HG03439 (cell line): ENCODE measurements around the gene TMEM94.

ENCODE experiments used
- ATAC-seq: cut with Tn5 transposase; IDR thresholded peaks from one replicate; pipeline ENCODE4 v1.9.1; 2021; ENCODE audit warnings: mild to moderate bottlenecking, moderate library complexity; ENCODE audit not compliant: unreplicated experiment

The TMEM94 gene

DNA sequence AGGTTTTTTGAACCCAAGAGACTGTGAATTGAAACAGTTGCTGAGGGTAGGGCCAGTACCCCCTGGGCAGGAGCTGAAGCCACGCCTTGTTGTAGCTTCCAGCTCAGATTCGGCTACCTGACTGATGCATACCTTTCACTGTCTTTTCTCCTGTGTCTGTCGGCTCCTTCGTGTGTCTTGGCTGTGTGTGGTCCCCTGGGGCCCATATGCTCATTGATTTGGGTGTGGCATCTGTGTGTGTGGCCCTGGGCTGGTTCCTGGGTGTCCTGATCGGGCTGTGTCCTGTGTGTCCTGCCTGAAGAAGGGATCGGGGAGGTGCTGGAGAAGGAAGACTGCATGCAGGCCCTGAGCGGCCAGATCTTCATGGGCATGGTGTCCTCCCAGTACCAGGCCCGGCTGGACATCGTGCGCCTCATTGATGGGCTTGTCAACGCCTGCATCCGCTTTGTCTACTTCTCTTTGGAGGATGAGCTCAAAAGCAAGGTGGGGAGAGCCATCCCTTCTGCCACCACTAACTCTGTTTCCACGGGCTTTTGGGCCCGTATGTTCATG is 38.0 kb downstream of the TMEM94 start:
- ATAC-seq, result no peak

DNA sequence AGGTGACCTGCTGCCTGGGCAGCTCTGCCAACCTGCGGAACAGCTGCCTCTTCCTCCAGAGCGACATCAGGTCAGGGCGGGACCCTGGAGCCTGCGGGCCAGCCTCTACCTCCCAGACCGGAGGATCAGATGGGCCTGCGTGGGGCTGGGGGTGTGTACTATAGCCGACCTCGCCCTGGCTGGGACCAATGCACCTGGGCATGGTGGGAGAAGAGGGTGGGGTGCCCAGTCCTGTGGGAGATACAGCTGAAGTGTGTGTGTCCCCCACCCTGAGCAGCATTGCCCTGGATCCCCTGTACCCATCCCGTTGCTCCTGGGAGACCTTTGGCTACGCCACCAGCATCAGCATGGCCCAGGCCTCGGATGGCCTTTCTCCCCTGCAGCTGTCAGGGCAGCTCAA is 39.6 kb downstream of the TMEM94 start:
- no peak for ATAC-seq

GRCh38 chr17:75498039-75498725 is 41.7 kb downstream of the TMEM94 start:
- no peak for ATAC-seq

DNA sequence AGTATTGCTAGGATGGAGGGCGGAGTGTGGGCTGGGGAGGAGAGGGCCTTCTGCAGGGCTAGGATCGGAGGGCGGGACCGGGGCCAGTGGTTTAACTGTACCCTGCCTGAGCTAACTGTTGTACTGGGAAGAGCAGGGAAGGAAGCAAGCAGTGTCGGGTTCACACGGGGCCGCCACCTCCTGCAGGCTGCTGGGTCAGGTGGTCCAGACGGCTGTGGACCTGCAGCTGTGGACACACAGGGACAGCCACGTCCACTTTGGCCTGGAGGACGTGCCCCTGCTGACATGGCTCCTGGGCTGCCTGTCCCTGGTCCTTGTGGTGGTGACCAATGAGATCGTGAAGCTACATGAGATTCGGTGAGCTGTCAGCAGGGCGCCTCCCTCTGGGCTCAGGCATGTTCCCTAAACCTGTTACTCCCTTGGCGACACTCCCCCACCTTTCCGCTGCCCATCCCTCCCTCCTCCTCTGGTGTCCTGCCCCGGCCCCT is 42.3 kb downstream of the TMEM94 start:
- no peak for ATAC-seq

DNA sequence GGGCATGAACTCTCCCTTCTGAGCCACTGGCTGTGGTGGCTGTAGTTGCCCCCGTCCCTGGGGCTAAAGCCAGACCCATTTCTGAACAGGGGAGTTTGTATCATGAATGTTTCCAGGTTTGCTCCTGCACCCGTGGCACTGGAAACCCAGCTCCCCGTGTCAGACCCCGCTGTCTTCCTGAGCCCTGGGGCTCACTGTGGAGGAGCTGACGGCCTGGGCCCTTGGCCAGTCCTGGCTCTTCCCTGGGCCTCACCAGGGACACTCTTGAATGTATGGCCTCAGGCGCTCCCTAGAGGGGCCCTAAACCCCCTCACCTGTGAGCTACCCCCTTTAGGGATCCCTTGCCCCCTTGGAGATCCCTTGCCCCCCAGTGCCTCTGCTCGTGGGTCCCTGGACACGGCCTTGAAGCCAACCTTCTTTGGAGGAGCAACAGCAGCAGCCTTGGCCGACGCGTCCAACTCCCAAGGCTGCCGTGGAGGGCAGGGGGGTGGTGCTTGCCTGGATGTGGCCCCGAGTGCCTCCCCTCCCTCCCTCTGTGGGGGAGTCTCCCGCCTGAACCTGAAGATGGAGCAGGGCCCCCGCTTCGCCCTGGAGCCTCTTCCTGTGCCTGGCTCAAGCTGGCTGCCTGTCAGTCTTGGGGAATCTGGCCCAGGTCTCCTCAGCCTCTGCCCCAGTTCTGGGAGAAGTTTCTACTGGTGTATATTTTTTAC is 43.0 kb downstream of the TMEM94 start:
- ATAC-seq, result no peak

GRCh38 chr17:75500419-75501216 is 44.2 kb downstream of the TMEM94 start:
- ATAC-seq, result no peak

DNA sequence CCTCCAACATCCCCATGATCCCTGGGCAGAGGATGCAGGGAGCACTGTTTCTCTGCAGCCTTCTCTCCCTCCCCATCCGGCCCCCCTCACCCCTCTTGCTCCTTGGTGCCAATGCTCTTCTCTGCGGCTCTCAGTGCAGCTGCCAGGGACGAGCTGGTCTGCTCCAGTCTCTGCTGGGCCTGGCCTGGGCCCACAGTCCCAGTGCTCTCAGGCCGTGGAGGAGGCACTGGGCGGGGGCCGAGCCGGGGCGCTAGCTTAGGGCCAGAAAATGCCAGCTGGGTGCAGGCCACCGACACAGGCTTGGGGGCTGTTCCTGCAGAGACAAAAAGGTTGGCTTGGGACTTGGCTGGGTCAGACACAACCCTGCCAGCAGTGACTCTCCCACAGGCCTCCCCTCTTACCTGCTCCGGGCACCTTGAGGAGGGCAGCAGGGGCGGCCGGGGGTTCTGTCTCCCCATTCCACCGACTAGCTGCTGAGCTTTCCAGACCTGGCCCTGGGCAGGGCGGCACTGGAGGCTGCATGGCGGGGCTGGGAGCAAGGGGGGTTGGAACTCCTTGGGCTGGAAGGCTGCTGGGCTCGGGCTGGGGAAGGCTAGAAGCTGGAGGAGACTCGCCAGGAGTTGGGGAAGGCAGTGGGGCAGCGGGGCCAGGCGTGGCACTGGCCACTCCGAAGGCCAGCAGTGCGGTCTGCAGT is 45.1 kb downstream of the TMEM94 start:
- no peak for ATAC-seq

DNA sequence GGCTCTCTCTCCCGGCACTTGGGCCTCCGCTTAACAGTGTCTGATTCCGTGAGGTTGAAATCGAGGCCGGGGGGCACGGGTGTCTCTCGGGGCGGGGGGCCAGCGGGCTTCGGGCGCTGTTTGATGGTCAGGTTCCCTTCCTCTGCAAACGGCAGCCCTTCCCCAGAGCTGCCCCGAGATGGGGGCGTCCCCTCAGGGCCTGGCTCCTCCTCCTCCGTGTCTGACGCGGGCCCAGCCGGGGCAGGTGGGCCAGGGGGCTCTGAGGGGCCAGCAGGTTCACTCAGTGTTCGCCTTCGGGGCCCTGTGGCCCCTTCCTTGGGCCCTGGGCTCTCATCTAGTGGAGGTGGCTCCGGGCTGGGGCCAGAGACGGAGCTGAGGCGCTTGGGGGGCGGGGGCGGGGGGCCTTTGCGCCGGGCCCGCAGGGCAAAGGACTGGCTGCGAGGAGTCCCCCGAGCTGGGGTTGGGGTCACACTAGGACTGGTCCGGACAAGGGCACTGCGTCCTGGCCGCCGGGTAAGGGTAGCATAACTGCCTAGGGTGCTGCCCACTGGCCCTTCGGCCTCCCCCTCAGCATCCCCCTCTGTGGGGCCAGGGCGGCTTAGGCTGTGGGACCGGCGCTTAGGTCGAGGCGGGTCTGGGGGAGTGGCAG is 45.8 kb downstream of the TMEM94 start:
- no peak for ATAC-seq

GRCh38 chr17:75502721-75503329 is 46.4 kb downstream of the TMEM94 start:
- ATAC-seq, result no peak

- ATAC-seq, result no peak
These were observed 47.0 kb downstream of the TMEM94 start for GRCh38 chr17:75503337-75503950.

- no peak for ATAC-seq
These were observed 47.5 kb downstream of the TMEM94 start for GRCh38 chr17:75503976-75504346.

DNA sequence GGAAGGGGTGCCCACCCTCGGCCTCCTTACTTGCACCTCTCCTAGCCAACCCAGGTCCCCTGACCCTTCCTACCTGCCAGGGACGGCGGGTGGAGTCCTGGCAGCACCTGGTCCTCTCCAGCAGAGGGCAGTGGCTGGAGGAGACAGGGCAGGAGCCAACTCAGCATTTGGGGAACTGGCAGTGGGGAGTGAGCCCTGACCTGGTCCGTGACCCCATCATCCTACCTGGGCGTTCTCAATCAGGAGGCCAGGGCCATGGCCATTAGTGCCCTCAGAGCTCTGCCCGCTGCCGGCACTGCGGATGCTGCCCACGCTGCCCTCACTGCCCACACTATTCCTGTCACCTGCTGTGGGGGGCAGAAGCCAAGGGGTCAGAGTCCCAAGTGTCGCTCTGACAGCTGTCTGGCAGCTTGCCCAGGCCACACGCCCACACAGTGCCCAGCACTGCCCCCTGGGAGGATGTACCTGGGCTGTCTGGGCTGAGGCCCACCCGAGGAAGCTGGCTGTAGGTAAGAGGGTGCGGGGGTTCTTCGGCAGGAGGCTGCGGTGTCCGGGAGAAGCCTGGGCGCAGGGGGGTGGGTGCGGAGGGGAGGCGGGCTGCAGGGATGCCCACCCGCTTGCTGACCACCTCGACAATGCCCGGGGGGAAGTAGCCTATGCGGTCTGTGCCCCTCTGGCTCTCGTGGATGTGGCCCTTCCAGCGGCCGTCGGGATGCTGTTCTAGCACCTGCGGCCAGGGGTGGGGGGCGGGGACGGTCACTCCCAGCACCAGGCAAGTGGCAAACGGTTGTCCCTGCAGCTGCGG is 48.1 kb downstream of the TMEM94 start:
- ATAC-seq, result no peak

DNA sequence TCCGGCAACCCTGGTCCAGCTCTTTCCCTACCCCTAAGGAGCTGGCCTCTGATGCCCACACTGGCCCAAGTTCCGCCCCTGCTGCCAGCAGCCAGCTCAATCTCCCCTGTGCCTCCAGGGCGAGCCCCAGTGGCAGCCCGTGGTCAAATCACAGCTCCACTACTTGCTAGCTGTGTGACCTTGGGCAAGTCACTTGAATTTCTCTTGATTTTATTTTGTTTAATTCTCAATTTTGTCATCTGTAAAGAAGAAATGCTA is 48.6 kb downstream of the TMEM94 start:
- no peak for ATAC-seq

- no peak for ATAC-seq
These were observed 49.2 kb downstream of the TMEM94 start for GRCh38 chr17:75505640-75506039.

DNA sequence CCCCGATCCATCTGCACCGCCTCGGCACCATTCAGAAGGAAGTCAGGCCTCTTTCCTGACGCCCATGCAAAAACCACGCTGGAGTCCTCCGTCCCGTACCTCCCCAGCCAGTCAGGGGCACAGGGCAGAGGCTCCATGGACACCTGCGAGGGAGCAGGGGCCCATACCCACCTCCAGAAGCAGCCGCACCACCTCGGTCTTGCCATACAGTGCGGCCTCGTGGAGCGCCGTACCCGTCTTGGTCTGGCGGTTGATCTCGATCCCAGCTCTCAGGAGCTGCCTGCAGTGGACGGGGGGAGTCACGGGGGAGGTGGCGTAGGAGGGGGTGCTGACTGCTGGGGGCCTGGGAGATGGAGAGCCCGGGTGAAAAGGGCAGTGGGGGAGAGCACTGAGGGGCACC is 49.7 kb downstream of the TMEM94 start:
- no peak for ATAC-seq

- ATAC-seq, result no peak
These were observed 50.5 kb downstream of the TMEM94 start for GRCh38 chr17:75506888-75507287.

- ATAC-seq, result no peak
These were observed 51.6 kb downstream of the TMEM94 start for GRCh38 chr17:75507733-75508719.

DNA sequence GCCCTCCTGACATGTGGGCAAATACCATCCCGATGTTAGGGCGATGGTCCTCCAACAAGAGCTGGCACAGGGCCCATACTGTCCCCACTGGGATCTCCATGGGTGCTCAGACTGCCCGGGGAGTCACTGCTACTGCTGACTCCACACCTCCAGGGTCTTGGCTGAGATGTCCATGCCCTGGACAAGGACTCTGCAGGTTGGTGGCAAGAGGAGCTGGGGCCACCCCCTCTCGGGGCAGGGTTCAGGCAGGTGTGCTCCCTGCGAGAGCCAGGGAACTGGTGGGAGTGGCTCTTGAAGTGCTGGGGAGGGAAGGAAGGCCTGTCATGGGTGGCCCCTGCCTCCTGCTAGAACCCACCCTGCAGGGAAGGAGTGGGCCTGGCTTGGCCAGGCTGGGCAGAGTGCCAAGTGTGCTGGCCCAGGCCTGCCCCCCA is 52.5 kb downstream of the TMEM94 start:
- ATAC-seq, result no peak
